Activated CD8-positive, alpha-beta memory T cell treated with anti-CD3 and anti-CD28 coated beads for 48 hours (primary cell): ENCODE measurements around the gene UNC5B.

ENCODE experiments used
- DNase-seq, 3 experiments: peaks; one replicate each; pipeline ENCODE4 v3.0.0-alpha.2; 2020; ENCODE audit warnings: low read depth in 2 of 3, low spot score in 2 of 3

The UNC5B gene

DNA sequence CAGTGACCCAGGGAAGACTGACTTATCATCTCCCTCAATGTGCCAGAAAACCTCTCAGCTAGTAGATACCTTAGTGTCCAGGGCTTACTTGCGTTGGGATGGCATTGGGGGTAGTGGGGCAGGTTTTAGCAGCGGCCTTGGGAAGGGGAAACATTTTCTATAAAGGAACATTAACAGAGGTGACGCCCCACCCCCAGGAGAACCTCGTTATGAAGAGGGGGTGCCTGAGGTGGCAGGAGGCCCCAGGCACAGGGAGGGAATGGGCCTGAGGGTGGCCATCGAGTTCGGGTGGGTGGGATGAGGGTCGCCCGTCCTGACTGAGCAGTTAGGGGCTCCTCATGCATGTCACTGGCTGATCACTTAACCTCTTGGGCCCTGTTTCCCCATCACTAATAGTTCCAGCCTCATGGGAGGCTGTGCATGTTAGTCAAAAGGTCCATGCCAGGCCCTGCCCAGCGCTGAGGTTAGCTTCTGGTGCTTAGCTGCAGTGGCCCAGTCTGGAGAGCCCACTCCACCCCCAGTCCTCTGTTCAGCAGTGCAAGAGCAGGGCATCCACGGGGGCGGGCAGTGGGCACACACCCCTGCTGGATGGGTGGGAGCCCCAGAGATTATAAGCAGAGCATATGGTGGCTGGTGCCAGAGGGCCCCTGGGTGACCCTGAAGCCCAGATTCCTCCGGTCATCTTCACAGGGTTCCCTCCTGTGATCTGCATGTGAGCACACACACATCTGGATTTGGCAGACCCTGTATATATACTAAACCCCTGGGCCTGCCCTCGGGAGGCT, 27.0 kb downstream of the UNC5B start:
- no peak for DNase-seq

DNA sequence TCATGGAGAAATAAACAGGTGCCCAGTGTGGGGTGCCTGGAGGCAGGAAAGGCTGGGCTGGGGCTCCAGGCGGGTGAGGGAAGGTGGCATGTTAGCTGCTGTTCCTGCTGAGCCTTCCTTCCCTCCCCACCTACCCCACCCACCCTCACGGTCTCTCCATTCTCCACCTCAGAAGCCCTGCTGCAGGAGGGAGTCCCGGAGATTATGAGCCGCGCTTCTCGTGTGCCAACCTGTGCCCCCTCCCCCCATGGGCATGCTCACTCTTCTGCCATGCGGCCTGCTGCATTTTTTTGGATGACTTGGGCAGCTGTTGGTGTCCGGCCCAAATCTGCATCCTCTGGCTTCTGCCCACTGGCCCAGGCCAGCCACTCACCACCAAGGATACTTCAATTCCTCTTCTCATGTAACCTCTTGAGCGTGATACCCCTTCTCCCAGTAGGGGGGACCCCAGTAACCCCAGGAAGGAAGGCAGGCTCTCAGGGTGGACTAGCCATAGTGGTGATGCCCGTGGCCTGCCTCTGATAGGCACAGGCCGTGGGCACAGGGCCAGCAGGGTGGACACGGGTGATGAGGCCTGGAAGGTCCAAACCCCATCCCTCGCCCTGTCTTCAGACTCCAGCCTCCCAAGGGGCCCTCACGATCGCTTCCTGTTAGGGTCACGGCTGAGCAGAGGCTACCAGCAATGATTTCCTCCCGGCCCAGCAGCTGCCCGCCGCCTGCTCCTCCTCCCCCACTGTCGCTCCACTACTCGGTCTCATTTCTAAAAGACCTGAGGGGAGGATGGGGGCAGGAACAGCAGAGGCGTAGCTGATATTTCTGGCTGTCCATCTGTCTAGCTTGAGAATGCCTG, 27.8 kb downstream of the UNC5B start:
- DNase-seq, result no peak

GRCh38 chr10:71241114-71241829, 28.9 kb downstream of the UNC5B start:
- no peak for DNase-seq

- no peak for DNase-seq
Measured at GRCh38 chr10:71241830-71242621, 29.7 kb downstream of the UNC5B start.

DNA sequence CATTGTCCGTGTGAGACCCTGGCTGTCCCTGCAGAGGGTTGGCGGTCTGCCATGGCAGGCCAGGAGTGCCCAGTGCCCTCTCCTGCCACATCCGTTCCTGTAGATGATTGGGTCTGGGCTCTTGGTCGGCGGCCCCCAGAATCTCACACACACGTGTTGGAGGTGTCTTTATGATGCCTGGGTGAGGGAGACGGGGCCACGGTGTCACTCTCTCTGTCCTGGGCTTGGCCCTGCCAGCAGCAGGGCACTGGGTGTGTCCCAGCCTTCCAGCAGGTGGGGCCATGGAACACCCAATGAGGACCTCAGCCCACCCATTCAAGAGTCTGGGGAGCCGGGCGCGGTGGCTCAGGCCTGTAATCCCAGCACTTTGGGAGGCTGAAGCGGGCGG, 30.2 kb downstream of the UNC5B start:
- no peak for DNase-seq

GRCh38 chr10:71243756-71244395, 31.5 kb downstream of the UNC5B start:
- DNase-seq, result no peak

GRCh38 chr10:71244431-71245419, 32.4 kb downstream of the UNC5B start:
- DNase-seq, result no peak

- DNase-seq, result no peak
Measured at GRCh38 chr10:71245420-71246325, 33.3 kb downstream of the UNC5B start.

- no peak for DNase-seq
Measured at GRCh38 chr10:71246591-71247413, 34.4 kb downstream of the UNC5B start.

- no peak for DNase-seq
Measured at GRCh38 chr10:71247414-71247705, 35.0 kb downstream of the UNC5B start.

DNA sequence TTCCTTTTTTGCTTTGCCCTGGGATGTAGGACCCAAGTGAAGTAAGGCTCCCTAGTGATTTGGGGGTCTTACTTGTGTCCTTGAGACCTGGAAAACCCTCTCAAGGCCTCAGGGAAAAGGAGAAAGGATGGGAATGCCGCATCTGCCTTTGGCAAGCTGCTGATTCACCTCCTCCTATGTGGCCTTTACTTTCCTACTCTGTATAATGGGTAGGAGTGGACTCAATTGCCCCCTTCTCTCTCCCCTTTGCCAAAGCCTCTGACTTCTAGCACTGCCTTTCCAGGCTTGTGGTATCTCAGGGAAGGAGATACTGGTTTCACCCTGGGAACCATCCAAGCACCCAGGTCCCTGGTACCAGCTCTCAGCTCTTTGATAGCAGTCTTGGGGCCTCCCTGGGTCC, 35.4 kb downstream of the UNC5B start:
- no peak for DNase-seq

GRCh38 chr10:71248210-71248609, 35.8 kb downstream of the UNC5B start:
- DNase-seq, result no peak

DNA sequence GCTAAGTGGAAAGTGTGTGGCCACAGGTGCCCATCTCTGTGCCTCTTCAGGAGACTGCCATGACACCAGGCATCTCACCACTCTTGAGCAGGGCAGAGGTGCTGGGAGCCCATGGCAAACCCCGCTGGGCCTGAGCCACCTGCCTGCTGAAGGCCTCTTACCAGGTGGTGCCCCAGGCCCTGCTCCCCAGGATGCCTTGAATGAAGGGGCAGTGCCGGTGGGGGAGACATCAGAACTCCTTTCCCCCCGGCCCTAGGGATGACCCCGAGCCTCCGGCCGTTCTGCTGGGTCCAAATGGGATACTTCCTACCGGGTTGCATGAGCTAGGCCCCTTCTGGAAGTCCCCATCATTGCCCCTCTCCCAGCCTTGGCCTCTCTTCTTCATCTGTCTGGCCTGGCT, 37.6 kb downstream of the UNC5B start:
- DNase-seq, result no peak

DNA sequence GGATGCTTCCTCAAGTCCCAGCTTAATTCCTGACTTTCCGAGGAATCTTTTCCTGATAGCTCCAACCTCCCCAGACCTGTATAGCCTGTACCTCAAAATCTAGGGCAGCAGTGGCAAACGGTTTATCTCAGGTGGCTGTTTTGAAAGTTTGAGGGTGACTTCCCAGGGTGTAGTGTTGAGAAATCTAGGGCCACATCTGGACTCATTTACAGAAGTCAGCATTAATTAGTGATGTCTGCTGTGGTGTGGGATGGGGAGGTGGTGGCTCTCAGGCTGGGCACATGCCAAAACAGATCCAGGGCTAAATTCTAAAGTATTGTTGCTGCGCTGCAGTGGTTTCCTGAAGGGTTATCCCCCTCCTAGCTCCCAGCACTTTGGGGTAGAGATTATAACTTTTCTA, 38.0 kb downstream of the UNC5B start:
- no peak for DNase-seq

DNA sequence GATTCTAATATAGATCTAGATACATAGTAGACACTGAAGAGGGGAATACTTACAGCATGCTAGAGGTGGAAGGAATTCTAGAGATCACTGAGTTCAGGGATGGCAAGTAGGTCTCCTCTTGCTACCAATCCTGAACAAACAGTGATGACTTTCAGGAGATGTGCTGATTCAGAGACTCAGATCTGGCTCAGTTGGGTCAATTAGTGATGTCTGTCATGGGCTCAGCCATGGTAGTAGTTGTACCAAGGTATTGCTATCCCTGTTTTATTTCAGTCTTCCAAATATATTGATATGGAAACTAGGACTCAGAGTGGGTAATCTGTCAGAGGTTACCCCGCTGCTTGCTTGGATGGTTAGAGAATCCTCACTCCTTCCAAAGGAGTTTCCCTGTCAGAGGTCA, 38.5 kb downstream of the UNC5B start:
- DNase-seq, result no peak

DNA sequence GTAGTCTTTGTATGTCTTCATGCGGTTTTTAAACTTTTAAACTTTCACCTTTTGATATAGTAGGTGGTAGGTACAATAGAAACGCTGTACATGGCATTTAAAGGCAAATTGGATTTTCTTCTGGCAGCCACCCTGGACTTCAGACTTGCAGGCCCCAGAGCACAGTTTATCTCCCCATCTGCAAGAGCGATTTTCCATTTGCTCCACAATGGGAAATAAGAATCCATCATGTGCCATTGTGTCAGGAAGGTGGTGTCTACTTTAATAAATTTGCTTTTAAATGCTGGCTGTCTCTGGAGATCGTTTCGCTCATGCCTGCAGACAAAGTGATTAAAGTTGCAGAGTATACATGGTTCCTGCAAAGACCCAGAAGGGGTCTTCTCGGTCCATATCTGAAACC, 38.9 kb downstream of the UNC5B start:
- DNase-seq, result no peak

- DNase-seq, result no peak
Measured at GRCh38 chr10:71252220-71252619, 39.9 kb downstream of the UNC5B start.
